HG02588 (cell line): ENCODE results near the gene AFP.

Experiments used
- ATAC-seq: cut with Tn5 transposase; IDR thresholded peaks from one replicate; pipeline ENCODE4 v1.9.1; 2021; ENCODE audit warnings: mild to moderate bottlenecking, moderate library complexity; ENCODE audit not compliant: unreplicated experiment

AFP gene

DNA sequence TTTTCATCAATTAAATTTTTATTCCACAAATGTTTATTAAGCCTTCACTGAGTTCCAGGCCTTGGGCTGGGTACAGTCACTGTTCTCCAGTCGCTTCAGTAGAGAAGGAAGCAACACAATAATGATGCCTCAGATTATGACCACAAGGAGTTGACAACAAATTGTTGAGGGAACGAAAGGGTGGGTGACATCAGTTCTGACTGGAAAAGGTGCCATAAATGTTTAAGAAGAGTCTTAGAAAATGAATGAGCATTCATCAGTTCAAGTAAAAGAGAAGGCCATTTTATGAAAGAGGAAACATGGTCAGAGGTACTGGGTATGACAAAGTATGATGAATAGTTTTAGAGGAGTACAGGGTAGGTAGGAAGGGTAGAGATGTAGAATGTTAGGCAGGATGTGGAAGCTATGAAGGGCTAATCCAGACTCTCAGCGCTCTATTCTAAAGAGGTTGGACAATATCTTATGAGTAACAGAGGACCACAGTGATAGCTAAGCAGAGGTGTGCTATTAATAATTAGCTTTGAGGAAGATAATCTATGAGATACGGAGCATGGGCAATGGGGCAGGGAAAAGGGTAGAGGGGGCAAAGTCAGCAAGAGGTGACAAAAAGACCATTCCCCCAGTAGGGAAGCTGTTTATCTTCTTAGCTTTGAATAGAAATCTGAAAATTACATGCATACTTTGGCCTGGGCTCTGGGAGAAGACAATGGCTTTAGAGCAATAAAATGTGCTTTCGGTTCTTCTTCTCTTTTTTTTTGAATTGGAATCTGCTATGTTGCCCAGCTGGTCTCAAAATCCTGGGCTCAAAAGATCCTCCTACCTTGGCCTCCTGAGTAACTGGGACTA is 20.4 kb downstream of the AFP start:
- ATAC-seq, result no peak

DNA sequence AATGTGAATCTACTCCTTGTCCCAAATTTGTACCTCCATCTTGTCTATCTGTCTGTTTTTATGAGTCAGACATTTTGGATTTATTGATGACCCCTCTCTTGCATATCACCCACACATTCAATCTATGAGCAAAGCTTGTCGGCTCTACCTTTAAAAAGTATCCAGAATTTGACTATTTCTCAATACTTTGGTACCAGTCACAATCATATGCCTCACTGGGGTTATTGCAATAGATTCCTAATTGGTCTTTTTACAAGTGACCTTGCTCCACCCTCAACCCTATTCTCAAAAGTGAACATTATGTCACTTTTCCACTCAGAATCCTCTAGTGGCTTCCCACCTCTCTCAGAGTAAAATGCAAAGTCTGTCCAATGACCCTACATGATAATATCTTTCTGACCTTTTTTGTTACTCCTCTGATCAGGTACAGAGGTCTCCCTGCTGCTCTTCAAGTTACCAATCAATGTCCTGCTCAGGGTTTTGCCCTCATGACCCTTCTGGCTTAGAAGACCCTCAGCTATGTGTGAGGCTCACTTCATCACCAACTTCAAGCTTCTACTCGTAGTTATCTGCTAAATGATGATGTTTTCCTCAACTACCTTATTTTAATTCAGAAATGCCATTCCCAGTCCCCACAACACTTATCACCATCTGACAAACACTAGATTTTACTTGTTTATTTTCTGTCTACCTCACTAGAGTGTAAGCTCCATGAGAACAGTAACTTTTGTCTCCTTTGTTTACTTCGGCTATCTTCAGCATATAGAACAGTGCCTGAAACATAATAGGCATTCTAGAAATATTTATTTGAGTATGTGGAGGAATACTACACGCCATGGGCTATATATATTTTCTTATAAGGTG is 22.4 kb downstream of the AFP start:
- ATAC-seq, result no peak

DNA sequence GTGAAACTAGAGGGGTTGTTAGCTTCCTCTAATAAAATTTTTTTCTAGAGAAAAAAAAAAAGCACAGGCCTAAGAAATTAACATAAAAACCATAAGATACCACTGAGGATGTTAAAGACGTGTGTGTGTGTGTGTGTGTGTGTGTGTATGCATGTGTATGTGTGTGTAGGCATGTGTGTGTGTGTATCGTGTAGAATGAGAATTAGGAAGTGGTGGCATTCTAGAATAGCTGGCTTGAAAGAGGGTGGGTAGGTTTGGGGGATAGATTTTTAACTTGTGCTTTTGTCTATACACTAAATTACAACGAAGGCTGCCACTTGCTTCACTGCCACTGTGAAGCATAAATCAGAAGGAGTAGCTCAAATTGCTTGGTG is 23.0 kb downstream of the AFP start:
- no peak for ATAC-seq

DNA sequence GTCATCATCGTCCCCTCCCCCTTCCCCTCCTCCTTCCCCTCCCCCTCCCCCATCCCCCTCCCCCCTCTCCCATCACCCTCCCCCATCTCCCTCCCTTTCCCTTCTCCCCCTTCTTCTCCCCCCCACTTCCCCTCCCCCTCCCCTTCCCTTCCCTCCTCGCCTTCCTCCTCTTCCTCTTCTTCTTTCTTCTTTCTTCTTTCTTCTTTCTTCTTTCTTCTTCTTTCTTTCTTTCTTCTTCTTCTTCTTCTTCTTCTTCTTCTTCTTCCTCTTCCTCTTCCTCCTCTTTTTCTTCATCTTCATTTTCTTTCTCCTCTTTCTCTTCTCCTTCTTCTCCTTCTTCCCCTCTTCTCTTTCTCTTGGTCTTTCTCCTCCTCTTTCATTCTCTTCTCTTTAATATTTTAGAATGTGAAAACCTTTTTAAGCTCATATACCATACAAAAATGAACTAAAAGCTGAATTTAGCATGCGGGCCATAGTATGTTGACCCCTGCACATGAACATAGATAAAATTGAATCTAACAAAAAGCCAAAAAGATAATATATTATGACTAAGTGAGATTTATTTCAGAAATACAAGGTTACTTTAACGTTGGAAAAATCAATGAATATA is 25.0 kb downstream of the AFP start:
- no peak for ATAC-seq

- no peak for ATAC-seq
Measured at GRCh38 chr4:73468170-73468569, 32.1 kb downstream of the AFP start.

GRCh38 chr4:73470728-73471127 is 34.7 kb downstream of the AFP start:
- no peak for ATAC-seq

- ATAC-seq, result no peak
Measured at GRCh38 chr4:73477176-73477575, 41.2 kb downstream of the AFP start.

GRCh38 chr4:73479323-73479722 is 43.3 kb downstream of the AFP start:
- ATAC-seq, result no peak

GRCh38 chr4:73481358-73481757 is 45.3 kb downstream of the AFP start, which contains the start of gene AFM:
Gene AFM (plus strand): TSS chr4:73481745. CDS start chr4:73481776, 31 bp downstream.
- no peak for ATAC-seq

DNA sequence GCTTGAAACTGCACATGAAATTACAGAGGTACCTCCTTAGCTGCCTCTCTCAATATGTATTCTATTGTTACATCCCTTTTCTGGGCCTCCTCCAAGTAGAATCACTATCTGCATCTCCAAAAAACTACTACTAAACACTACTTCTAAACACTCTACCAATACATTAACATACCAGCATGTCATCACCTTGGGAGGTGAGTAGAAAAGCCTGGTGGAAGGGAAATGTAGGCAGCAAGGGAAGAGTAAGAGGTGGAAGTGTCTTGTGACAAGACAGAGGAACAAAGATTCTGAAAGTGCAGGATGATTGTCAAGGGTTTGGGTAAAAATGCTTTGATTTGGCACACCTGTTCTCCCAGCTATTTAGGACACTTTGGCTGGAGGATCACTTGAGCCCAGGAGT is 49.1 kb downstream of the AFP start:
- no peak for ATAC-seq

DNA sequence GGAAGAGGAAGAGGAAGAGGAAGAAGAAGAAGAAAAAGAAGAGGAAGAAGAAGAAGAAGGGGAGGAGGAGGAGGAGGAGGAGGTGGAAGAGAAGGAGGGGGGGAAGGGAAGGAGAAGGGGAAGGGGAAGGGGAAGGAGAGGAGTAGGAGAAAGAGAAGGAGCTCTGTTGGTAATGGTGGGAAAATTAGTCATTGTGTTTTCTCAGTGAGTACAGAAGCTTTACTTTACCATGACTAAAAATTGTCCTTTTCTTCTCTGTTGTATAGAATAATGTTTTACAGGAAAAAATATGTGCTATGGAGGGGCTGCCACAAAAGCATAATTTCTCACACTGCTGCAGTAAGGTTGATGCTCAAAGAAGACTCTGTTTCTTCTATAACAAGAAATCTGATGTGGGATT is 49.6 kb downstream of the AFP start:
- no peak for ATAC-seq

- no peak for ATAC-seq
Measured at GRCh38 chr4:73486497-73486896, 50.5 kb downstream of the AFP start.

DNA sequence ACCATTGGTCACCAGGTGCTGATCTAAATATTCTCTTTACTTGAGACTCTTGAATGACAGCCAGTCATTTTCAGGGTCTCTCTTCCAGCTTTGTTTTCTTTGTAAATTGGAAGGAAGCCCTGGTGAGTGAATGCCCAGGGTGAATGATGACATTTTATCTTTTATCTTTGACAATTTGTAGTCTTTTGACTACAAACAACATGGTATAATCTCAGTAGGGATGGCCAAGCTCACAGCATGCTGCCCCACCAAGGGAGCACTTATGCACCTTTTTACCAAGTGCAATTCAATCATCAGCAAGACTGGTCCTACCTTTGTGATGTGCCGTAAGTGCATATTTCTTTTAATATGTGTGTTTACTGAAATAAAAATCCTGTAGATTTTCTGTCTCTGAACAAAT is 51.2 kb downstream of the AFP start:
- ATAC-seq, result no peak

- no peak for ATAC-seq
Measured at GRCh38 chr4:73499996-73500765, 64.2 kb downstream of the AFP start.

- ATAC-seq, result no peak
Measured at GRCh38 chr4:73501664-73502265, 65.7 kb downstream of the AFP start.

DNA sequence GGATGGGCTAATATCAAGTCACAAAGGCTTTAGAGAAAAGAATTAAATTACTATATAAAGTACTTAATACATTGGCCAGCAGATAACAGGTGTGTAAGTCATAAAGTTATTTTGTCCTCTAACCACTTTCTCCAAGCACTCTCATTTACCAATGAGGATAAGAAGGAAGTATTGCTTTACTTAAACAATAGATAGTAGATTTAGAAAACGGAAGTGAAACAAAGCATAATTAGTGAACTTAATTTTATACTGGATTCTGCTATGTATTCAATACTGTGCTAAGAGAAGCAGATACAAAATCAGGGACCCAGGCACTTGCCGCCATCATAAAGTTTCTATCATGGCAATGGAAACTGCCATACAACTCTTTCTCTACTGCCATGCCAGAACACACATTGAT is 69.5 kb downstream of the AFP start:
- ATAC-seq, result no peak
